IgD-negative memory B cell (primary cell): ENCODE results near the gene LIF. TPM values are rescaled to one million over a fixed set of nuclear protein-coding genes. Genes with fewer than 3 reads are reported as not detected.
A peak's percentile ranks its signal among the peaks of the same experiment; 100 is the strongest.
"Not testable (repeated sequence)": the region's sequence is repeated elsewhere in the genome, so short reads cannot be mapped to it uniquely, and the experiment has no call there.

ENCODE experiments used
- H3K27ac Mint-ChIP-seq, 3 donors: one replicate each; pipeline ENCODE4 v1.8.0; 2020 to 2022; ENCODE audit warnings: mild to moderate bottlenecking in 3 of 3, mixed read lengths in 3 of 3, moderate library complexity in 1 of 3
- H3K27me3 Mint-ChIP-seq: one replicate; pipeline ENCODE4 v1.8.0; 2021; ENCODE audit warnings: mixed read lengths
- H3K36me3 Mint-ChIP-seq: one replicate; pipeline ENCODE4 v1.8.0; 2020; ENCODE audit warnings: mild to moderate bottlenecking, mixed read lengths
- H3K4me1 Mint-ChIP-seq, 3 donors: one replicate each; pipeline ENCODE4 v1.8.0; 2020 to 2022; ENCODE audit warnings: mixed read lengths in 3 of 3, mild to moderate bottlenecking in 1 of 3
- H3K4me3 Mint-ChIP-seq, 4 donors: one replicate each; pipeline ENCODE4 v1.8.0; 2020 to 2022; ENCODE audit warnings: mild to moderate bottlenecking in 4 of 4, mixed read lengths in 4 of 4, moderate library complexity in 3 of 4
- H3K9me3 Mint-ChIP-seq, 3 donors: one replicate each; pipeline ENCODE4 v1.8.0; 2020 to 2021; ENCODE audit warnings: mixed read lengths in 3 of 3, mild to moderate bottlenecking in 1 of 3
- polyA plus RNA-seq: library from polyadenylated mRNA; unstranded; fragments of 300-500 nt; fragmentation: Illumina TruSeq; gene quantifications from one replicate; pipeline ENCODE4 v1.2.3, GENCODE V29; 2021

LIF gene
- polyA plus RNA-seq, 1 donor from 2014 or later, result not detected

DNA sequence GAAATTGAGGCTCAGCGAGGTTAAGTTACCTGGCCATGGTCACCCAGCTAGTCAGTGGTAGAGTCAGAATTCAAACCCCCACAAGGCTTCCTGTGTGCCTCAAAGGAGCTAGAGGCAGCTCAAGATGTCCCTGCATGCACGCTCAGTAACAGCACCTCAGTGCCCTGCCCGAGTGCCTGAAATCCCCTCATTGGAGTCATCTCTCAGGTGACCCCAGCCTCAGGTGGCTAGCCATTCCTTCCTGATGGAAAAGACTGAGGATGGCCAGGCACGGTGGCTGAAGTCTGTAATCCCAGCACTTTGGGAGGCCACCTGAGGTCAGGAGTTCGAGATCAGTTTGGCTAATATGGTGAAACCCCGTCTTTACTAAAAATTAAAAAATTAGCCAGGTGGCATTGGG lies 36.9 kb downstream of the LIF start:
- Mint-ChIP-seq H3K27me3 (peaks cover 10% of the 10 kb centered on the region), H3K27ac (no peak overlapping the region), H3K36me3 (peaks cover 3% of the 10 kb centered on the region), H3K9me3 (no peaks in the 10 kb centered on the region), H3K4me3 (no peak overlapping the region), H3K4me1 (peaks cover 0 to 1% (median 1%) of the 10 kb centered on the region in 3 donors)

DNA sequence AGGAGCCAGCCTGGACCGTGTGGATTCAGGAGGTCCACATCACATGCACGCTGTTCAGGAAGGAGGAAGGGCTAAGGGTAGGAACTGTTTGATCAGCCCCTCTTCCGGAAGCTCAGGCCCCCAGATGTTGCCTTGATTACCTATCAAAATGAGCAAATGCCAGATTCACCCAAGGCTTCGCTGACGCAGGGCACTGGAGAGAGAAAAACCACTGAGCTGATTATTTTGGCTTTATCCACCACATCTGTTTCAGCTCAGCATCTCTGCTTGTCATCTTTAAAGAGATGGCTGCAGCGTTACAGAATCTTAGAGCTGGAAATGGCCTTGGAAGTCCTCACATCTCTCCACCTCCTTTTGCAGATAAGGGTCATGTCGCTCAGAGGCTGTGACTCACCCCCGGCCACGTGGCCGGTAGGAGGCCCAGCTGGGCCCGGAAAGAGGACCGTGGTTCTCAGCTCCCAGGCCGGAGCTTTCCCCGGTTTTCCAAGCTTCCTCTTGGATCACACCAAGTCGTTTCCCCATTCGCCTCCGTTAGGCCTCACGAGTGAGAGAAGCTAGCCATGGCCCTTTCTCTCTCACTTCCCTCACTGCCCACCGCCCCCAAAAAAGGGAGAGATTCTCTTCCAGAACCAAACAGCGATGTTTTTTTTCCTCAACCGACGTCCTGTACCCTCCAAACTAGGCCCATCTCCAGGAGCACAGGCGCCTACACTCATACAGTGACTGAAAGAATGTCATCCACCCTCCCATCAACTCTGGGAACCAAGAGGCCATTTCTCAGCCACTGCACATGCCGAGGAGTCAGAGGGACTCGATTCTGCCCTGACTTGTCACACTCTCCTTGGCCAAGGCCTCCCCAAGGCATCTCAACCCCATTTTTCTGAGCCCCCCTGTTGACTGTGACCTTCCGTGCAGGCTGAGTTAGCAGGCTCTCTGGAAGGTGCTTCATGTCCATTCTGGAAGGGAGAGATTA lies 37.6 kb downstream of the LIF start:
- Mint-ChIP-seq H3K9me3 (no peaks in the 10 kb centered on the region), H3K4me1 (peaks cover 0 to 1% (median 1%) of the 10 kb centered on the region in 3 donors), H3K27ac (no peak overlapping the region)

DNA sequence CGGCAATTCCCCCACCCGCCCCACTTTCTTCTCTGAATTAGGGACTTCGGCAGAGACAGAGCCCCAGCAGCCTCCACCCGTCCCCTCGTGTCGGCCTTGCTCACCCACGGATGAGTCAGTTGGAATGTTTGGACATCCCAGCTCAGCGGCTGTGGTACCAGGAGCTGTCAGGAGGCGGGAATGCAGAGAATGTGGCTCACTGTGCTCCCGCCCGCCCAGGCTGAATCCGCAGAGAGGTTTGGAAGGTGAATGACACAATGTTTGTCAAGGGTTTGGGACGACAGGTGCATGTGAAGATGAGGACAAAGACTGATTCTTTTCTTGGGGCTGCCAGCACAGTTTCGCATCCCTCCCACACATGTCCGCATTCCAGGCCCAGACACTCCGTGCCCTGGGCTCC lies 39.6 kb downstream of the LIF start:
- Mint-ChIP-seq H3K4me3 (no peak overlapping the region), H3K27ac (no peak overlapping the region), H3K27me3 (peaks cover 2% of the 10 kb centered on the region), H3K4me1 (peaks cover 0 to 2% (median 0%) of the 10 kb centered on the region in 3 donors), H3K9me3 (no peaks in the 10 kb centered on the region), H3K36me3 (peaks cover 3% of the 10 kb centered on the region)

More for the DNA sequence above, 37.6 kb downstream of the LIF start:
- peaks cover 3% of the 10 kb centered on the region for H3K36me3 Mint-ChIP-seq
- no peak overlapping the region for H3K4me3 Mint-ChIP-seq
- peaks cover 10% of the 10 kb centered on the region for H3K27me3 Mint-ChIP-seq

DNA sequence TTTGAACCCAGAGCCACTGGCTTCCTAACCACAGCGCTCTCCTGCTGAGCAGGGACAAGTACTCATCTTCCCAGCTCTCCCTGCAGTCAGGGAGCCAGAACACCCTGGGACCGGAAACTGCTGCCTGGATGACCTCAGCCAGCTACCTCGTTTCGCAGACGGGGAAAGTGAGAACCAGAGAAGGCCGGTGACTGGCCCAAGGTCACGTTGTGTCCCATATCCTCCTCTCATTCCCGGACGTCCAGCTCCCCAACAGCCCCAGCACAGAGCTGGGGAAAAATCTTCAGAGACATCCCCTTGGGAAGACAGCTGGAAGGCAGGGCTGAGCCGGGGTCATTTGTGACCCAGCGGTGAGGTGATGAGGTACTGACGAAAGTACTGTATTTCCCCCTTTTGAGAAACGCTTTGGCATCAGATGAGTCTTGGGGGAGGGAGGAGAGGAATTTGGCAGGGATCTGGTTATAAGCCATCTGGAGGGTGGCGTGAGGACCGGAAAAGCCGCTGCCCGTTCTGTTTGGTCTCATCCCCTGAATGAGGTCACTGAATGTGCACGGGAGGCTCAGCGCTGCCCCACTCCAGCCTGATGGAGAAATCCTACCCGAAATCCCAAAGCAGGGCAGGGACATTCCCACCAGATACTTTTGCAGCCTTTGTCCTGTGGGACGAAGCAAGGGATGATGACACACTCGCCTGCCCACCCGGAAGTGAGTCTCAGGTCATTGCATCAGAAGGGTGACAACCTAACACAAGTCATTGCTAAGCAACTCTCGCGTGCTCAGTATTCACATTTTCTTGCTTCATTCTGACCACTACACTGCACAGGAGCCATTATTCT lies 41.1 kb downstream of the LIF start:
- H3K9me3 Mint-ChIP-seq, result peaks cover 0 to 1% (median 0%) of the 10 kb centered on the region in 3 donors
- peaks cover 0 to 2% (median 0%) of the 10 kb centered on the region in 3 donors for H3K4me1 Mint-ChIP-seq
- H3K27me3 Mint-ChIP-seq, result peaks cover 2% of the 10 kb centered on the region
- no peak overlapping the region for H3K4me3 Mint-ChIP-seq
- no peak overlapping the region for H3K27ac Mint-ChIP-seq
- H3K36me3 Mint-ChIP-seq, result peaks cover 3% of the 10 kb centered on the region

DNA sequence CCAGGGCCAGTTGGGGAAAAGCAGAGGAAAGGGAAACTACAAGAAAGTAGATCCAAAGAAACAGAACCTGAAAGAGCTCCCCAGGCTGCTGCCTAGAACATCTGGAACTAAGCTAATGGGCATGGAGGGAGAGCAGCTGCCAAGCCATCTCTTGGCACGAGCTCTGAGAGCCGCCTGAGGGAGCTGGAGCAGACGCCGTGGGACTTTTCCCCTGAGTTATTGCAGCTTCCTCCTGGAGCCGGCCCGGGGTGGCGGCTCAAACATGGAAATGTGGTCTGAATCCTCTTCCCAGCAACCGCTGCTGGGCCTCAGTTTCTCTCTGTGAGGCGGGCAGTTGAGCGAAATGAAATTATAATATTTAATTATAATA lies 41.8 kb downstream of the LIF start:
- H3K27me3 Mint-ChIP-seq, result peaks cover 2% of the 10 kb centered on the region
- peaks cover 0 to 2% (median 0%) of the 10 kb centered on the region in 3 donors for H3K4me1 Mint-ChIP-seq
- H3K9me3 Mint-ChIP-seq, result peaks cover 0 to 1% (median 0%) of the 10 kb centered on the region in 3 donors
- H3K27ac Mint-ChIP-seq, result no peak overlapping the region
- no peaks in the 10 kb centered on the region for H3K36me3 Mint-ChIP-seq
- no peak overlapping the region for H3K4me3 Mint-ChIP-seq

DNA sequence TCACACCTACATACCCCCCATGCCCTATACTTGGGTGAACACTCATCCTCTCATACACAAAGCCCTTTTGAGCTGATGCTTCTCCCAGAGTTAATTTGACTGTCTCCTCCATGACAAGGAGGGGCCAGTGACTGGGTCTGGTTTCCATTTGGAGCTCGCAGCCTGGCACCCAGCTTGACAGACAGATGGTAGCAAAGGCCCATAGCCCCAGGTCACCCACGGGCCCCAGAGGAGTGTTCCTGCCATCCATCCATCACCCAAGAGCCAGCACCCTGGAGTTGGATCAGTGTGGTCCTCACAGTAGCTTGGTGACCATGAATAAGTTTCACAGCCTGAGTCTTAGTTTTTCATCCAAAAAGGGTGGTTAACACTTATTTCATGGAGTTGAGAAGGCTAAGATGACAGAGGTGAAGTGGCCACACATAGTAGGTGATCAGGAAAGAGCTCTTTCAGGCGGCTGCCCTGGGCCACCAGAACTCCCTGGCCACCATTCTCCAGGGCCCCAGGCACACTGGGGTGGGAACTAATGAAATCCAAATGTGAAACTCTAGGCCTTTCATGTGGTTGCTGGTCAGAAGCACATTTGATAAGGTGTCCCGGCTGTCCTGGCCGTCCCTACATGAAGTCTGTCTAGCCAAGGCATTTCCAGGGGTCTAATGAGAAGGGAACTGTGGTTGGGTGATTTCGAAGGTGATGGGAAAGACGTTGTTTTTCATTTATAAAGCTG lies 42.4 kb downstream of the LIF start:
- Mint-ChIP-seq H3K9me3 (peaks cover 0 to 1% (median 0%) of the 10 kb centered on the region in 3 donors), H3K27ac (no peak overlapping the region), H3K27me3 (peaks cover 2% of the 10 kb centered on the region), H3K4me1 (peaks cover 0 to 5% (median 0%) of the 10 kb centered on the region in 3 donors), H3K36me3 (no peaks in the 10 kb centered on the region), H3K4me3 (no peak overlapping the region)

DNA sequence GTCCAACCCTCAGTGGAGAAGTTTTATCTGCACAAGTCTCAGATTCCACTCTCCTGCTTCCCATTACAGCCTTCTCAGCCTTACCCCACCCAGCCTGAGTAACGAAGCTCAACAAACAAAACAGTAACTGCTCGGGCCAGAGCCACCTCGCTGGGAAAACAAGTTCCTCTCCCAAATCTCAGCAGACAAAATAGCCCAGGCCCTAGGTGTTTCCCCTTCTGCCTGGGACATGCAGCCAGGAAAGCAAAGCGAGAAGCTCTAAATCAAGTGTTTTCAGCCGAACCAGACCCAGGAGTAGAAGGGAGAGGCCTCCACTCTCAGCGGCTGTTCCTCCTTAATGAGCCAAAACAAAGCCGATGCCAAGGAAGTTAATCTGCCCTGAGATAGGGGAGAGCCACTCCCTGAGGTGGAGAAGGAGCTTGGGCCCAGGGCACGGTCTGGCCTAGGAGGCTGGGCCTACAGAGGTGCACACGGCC lies 44.0 kb downstream of the LIF start:
- Mint-ChIP-seq H3K27me3 (no peaks in the 10 kb centered on the region), H3K36me3 (no peaks in the 10 kb centered on the region), H3K9me3 (peaks cover 0 to 1% (median 0%) of the 10 kb centered on the region in 3 donors), H3K4me1 (peaks cover 0 to 6% (median 5%) of the 10 kb centered on the region in 3 donors), H3K4me3 (no peak overlapping the region), H3K27ac (no peak overlapping the region)

DNA sequence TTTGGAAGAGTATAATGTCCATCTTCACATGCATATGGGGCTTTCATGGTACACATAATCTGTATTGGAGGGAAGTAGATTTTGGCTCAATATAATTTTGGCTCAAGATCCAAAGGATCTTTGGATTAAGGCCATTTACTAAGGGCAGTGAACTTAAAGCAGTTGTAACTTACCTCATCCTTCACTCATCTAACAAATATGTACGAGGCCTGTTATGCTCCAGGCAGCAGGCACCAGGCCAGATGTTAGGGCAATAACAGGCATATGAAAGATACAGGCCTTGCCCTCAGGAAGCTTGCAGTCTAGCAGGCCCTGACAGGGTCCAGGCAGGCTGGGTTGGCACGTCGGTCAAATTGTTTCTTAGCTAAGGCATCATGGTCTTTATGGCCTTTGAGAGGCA lies 44.6 kb downstream of the LIF start:
- H3K27ac Mint-ChIP-seq, result no peak overlapping the region
- peaks cover 0 to 7% (median 6%) of the 10 kb centered on the region in 3 donors for H3K4me1 Mint-ChIP-seq
- H3K27me3 Mint-ChIP-seq, result no peaks in the 10 kb centered on the region
- no peaks in the 10 kb centered on the region for H3K36me3 Mint-ChIP-seq
- peaks cover 0 to 1% (median 0%) of the 10 kb centered on the region in 3 donors for H3K9me3 Mint-ChIP-seq
- H3K4me3 Mint-ChIP-seq, result no peak overlapping the region

DNA sequence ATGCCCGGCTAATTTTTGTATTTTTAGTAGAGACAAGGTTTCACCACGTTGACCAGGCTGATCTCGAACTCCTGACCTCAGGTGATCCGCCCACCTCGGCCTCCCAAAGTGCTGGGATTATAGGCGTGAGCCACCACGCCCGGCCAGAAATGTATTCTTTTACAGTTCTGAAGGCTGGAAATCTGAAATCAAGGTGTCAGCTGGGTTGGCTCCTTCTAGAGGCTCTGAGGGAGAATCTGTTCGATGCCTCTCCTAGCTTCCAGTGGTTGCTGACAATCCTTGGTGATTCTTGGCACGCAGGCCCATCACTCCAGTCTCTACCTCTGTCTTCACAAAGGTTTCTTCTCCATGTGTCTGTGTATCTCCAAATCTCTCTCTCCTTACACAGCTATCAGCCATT lies 45.7 kb downstream of the LIF start:
- not testable (repeated sequence) for H3K36me3 Mint-ChIP-seq, H3K4me3 Mint-ChIP-seq, H3K27me3 Mint-ChIP-seq, H3K9me3 Mint-ChIP-seq
- H3K4me1 Mint-ChIP-seq, result peaks cover 5 to 17% (median 14%) of the 10 kb centered on the region in 3 donors
- H3K27ac Mint-ChIP-seq, result peak overlapping the region in 1 of 3 donors; percentile 27

DNA sequence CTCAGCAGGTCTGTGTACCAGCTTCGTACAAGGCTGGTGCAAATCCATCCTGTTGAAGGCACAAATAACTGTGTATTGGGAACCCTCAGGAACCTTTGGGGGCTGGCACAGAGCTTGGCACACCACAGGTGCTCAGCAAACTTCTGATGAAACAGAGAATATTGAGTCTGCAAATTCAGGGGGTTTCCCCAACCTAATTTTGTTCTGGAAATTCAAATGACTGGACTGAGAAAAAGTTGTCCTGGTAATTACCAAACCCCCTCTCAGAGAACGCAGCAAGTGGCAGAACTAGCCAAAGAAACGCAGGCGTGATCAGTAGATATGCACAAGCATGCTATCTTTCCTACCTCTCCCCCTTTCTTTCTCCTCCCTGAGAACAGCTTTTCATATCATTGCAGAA lies 47.6 kb downstream of the LIF start:
- Mint-ChIP-seq H3K27ac (no peak overlapping the region), H3K9me3 (peaks cover 0 to 1% (median 0%) of the 10 kb centered on the region in 3 donors), H3K4me3 (no peak overlapping the region), H3K36me3 (no peaks in the 10 kb centered on the region), H3K4me1 (peaks cover 5 to 25% (median 20%) of the 10 kb centered on the region in 3 donors), H3K27me3 (no peaks in the 10 kb centered on the region)

DNA sequence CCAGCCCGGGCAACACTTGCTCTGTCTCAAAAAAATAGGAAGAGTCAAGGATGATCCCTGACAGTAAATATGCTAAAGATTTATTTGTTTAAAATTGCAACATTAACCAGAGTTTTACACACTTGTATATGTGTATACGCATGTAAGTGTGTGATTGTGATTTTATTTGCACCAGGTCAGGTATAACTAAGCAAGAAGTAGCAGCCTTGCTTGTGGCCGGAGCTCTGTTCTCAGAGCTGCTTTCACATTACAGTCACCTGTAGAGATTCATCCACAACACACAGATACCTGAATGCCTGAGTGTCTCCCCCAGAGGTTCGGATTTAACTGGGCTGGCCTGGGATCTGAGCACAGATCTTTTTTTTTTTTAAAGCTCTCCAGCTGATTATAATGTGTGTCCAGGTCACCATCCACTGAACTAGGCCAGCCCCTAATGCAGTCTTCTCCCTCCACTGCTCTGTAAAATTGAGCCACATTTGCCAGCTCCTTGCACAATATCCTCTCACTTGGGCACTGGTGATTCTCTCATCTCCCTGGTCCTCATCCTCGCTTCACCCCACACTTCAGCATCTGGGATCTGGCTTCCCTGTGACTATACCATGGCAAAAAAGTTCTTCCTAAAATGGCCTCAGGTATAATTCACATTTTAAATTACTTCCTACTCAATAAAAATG lies 48.3 kb downstream of the LIF start:
- Mint-ChIP-seq H3K9me3 (peaks cover 0 to 1% (median 0%) of the 10 kb centered on the region in 3 donors), H3K27me3 (no peaks in the 10 kb centered on the region), H3K27ac (no peak overlapping the region), H3K36me3 (no peaks in the 10 kb centered on the region), H3K4me3 (no peak overlapping the region), H3K4me1 (peaks cover 5 to 23% (median 22%) of the 10 kb centered on the region in 3 donors)

DNA sequence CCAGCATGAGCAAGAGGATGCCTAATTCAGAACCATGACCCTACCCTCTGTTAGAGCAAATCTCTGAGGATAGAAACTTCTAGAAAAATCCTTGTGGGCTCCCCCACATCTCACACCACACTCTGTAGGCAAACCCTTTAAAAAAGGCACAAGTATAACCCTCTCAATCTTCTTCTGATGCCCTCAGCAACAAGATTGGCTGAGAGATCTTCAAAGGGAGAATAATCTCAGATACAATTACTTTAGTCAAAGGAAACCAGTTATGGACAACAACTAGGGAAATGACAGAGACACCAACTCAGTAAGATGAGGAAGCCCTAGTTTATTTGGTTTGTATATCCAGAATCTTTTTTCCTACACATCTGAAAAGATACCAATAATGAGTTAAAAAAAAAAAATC lies 49.2 kb downstream of the LIF start:
- Mint-ChIP-seq H3K9me3 (peaks cover 0 to 1% (median 0%) of the 10 kb centered on the region in 3 donors), H3K27ac (no peak overlapping the region), H3K27me3 (no peaks in the 10 kb centered on the region), H3K4me3 (peak overlapping the region in 1 of 4 donors; percentile 4), H3K4me1 (peaks cover 14 to 28% (median 26%) of the 10 kb centered on the region in 3 donors), H3K36me3 (no peaks in the 10 kb centered on the region)

DNA sequence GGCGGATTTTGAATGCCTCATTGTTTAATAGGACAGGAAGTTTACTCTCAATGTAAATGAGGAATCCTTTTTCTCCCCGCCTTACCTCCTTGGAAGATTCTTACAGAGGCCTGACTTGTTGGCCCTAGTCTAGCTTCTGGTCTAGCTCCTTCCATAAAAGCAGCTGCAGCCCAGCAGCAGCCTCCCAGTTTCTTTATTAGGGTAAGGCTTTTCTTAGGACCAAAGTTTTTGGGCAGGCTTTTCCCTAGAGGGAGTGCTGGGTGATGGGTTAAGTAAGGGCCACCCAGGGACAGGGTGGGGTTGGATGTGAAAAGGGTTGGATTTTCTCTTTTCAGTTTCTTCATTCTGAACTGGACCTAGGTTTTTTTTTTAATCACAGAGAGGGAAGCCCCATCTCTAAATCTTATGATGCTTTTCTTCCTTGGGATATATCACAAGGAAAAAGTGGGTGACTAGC lies 49.7 kb downstream of the LIF start:
- Mint-ChIP-seq H3K27ac (no peak overlapping the region), H3K9me3 (peaks cover 0 to 1% (median 0%) of the 10 kb centered on the region in 3 donors), H3K4me3 (peak overlapping the region in 2 of 4 donors; percentile 12 to 90), H3K36me3 (no peaks in the 10 kb centered on the region), H3K27me3 (no peaks in the 10 kb centered on the region), H3K4me1 (peaks cover 19 to 33% (median 31%) of the 10 kb centered on the region in 3 donors)
